ENCODE measurements around the gene ELOB. TPM values are rescaled to one million over a fixed set of nuclear protein-coding genes. Genes with fewer than 3 reads are reported as not detected.

The ELOB gene
- total RNA-seq, 1 experiment from 2014 or later: 319 TPM

GRCh38 chr16:2825049-2825742 lies 48.1 kb upstream of the ELOB start:
- no peak overlapping the region for H3K4ac ChIP-seq (ENCODE audit: low read depth, low read length)
- no peak for TF ChIP-seq CTCF (conservative IDR thresholded peaks at IDR 0.05)
- H4K91ac ChIP-seq (ENCODE audit: insufficient read length, low read depth, low read length): no peak overlapping the region
- H3K27me3 Mint-ChIP-seq (ENCODE audit: low read depth): no peaks in the 10 kb centered on the region
- no peak overlapping the region for H2BK5ac ChIP-seq (ENCODE audit: insufficient read length, low read length)
- H3K27ac Mint-ChIP-seq: no peak overlapping the region
- no peaks in the 10 kb centered on the region for H3K4me1 Mint-ChIP-seq
- H3K79me1 ChIP-seq (ENCODE audit: insufficient read depth, low read depth, low read length, poor library complexity, severe bottlenecking): no peaks in the 10 kb centered on the region
- H3K23me2 ChIP-seq (ENCODE audit: insufficient read length, low read depth, low read length, poor library complexity, severe bottlenecking): no peaks in the 10 kb centered on the region
- no CpG with 5 or more reads among the region's 26 CpGs for WGBS (ENCODE audit: extremely low coverage, insufficient read length, low lambda C conversion rate)
- H3K27me3 ChIP-seq (ENCODE audit: insufficient read depth, low read length): no peaks in the 10 kb centered on the region
- H2BK20ac ChIP-seq (ENCODE audit: low read depth, low read length, poor library complexity, severe bottlenecking): no peak overlapping the region
- no peak overlapping the region for H3K18ac ChIP-seq (ENCODE audit: insufficient read length, low read depth, low read length)
- no peak overlapping the region for H4K5ac ChIP-seq (ENCODE audit: insufficient read length, low read depth, low read length)
- no peak overlapping the region for H3K4me2 ChIP-seq (ENCODE audit: insufficient read depth, insufficient read length, low read length)
- no peak overlapping the region for H3K27ac ChIP-seq (ENCODE audit: insufficient read length, low read depth, low read length)
- no peaks in the 10 kb centered on the region for H4K20me1 ChIP-seq (ENCODE audit: control insufficient read depth, insufficient read depth, insufficient read length)
- H4K8ac ChIP-seq (replicated peaks; ENCODE audit: insufficient read length, low read depth, low read length): no peak overlapping the region
- H2AFZ ChIP-seq (ENCODE audit: low read length): no peak overlapping the region
- no peak for DNase-seq
- no peaks in the 10 kb centered on the region for H3K9me3 ChIP-seq (ENCODE audit: control insufficient read depth, low read depth, low read length)
- no peak overlapping the region for H3K56ac ChIP-seq (ENCODE audit: insufficient read length, low read depth, low read length)
- H2BK120ac ChIP-seq (ENCODE audit: low read depth, low read length, poor library complexity, severe bottlenecking): no peak overlapping the region
- no peak overlapping the region for H2AK5ac ChIP-seq (ENCODE audit: insufficient read length, low read length)
- H3K79me2 ChIP-seq (ENCODE audit: insufficient read depth, low read length): no peaks in the 10 kb centered on the region
- no peaks in the 10 kb centered on the region for H3K4me1 ChIP-seq (ENCODE audit: insufficient read depth, low read length)
- H2BK15ac ChIP-seq (ENCODE audit: low read depth, low read length): no peak overlapping the region; the same call in 1 of the 2 replicates
- no peak overlapping the region for H2BK12ac ChIP-seq (ENCODE audit: insufficient read length, low read depth, low read length)
- H3K23ac ChIP-seq (ENCODE audit: insufficient read length, low read depth, low read length): no peak overlapping the region
- no peak overlapping the region; a peak in 1 of 5 replicates for H3K4me3 Mint-ChIP-seq
- no peak overlapping the region for H3T11ph ChIP-seq (ENCODE audit: low read length)
- H3K9me3 Mint-ChIP-seq: no peaks in the 10 kb centered on the region
- H3K14ac ChIP-seq (ENCODE audit: insufficient read depth, low read length): no peak overlapping the region; the same call in 1 of the 2 replicates
- H3K36me3 Mint-ChIP-seq (ENCODE audit: insufficient read depth in 1 of 3, low read depth in 3 of 3): no peaks in the 10 kb centered on the region; a peak in 1 of 7 replicates
- no peak overlapping the region for H3K9ac ChIP-seq (ENCODE audit: extremely low read depth, insufficient read length, low read length)
